Measurements from ENCODE around the gene IREB2.

Gene IREB2

DNA sequence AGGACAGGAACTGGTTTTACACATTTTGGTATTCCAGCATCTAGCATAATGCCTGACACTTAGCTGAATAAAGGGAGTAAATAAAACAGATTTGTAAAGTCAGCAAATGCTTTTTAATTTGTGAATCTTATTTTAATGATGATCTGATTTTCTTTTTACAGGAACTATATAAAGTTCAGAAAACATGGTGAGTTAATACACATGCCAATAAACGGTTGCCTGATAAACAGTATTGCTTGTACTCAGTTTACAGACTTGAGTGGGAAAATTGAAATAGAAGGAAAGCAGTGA is 103.7 kb downstream of the IREB2 start:
- no peak overlapping the region for H3K4ac ChIP-seq (ENCODE audit: low read depth in 1 of 2, low read length in 2 of 2)
- H3K14ac ChIP-seq (ENCODE audit: low read length in 2 of 2): no peak overlapping the region
- no peaks in the 10 kb centered on the region for H3K9me3 ChIP-seq (ENCODE audit: control insufficient read depth, low read length)
- no peak overlapping the region for H2BK120ac ChIP-seq (ENCODE audit: low read depth, low read length)
- H2BK12ac ChIP-seq (ENCODE audit: low read length in 2 of 2): no peak overlapping the region
- no peak overlapping the region for H3K18ac ChIP-seq (ENCODE audit: low read depth in 1 of 2, low read length in 2 of 2)
- H3K79me1 ChIP-seq (replicated peaks; ENCODE audit: low read length, poor library complexity, severe bottlenecking): peaks cover 13% of the 10 kb centered on the region
- peaks cover 12 to 49% of the 10 kb centered on the region in 2 experiments for H3K36me3 ChIP-seq (ENCODE audit: control insufficient read depth in 1 of 2, insufficient read depth in 2 of 2, low read depth in 1 of 2, low read length in 2 of 2)
- peaks cover 3% of the 10 kb centered on the region for H3K4me1 ChIP-seq (ENCODE audit: control insufficient read depth, insufficient read depth, low read depth, low read length)
- H3K27me3 ChIP-seq (ENCODE audit: control insufficient read depth in 1 of 2, insufficient read depth in 1 of 2, low read length in 2 of 2): no peaks in the 10 kb centered on the region
- DNase-seq: no peak
- no peak overlapping the region for H2BK5ac ChIP-seq (ENCODE audit: low read depth, low read length, poor library complexity, severe bottlenecking)
- H2AK5ac ChIP-seq (ENCODE audit: low read length, severe bottlenecking): no peak overlapping the region
- H3K27ac ChIP-seq (ENCODE audit: low read length, poor library complexity, severe bottlenecking): no peak overlapping the region
- WGBS: 100% methylated on average over 1 of the region's 1 CpG
- no peak overlapping the region for H3K23ac ChIP-seq (ENCODE audit: low read length in 2 of 2)
- no peak overlapping the region for H4K91ac ChIP-seq (ENCODE audit: low read length)
- peak overlapping the region in 1 of 2 experiments; percentile 97 for H3K4me3 ChIP-seq (ENCODE audit: insufficient read depth in 1 of 2, low read depth in 1 of 2, low read length in 2 of 2)
- H2AFZ ChIP-seq (ENCODE audit: low read depth, low read length): no peak overlapping the region
- H4K8ac ChIP-seq (ENCODE audit: low read length): no peak overlapping the region
- peak overlapping the region; percentile 96 for H3K4me2 ChIP-seq (ENCODE audit: low read length, poor library complexity, severe bottlenecking)
- H3K9ac ChIP-seq (ENCODE audit: low read length): peak overlapping the region; percentile 98
- no peak overlapping the region for H2BK15ac ChIP-seq (ENCODE audit: low read depth, poor library complexity, severe bottlenecking)

DNA sequence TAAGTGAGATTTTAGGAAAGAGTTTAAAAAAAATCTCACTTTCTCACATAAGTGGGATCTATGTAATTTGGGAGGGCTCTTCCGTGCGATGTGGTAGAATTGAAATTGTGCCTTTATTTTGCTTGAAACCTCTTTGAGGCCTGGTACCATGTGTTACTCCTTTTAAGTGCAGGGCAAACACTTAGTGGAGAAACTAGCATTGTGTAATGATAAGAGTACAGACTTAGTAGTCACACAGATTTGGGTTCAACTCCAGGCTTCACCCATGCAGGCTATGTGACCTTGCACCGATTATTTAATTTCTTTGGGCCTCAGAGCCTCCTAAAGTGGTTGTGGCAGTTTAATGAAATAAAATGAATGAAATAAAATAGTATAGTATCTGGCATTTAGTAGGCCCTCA is 104.6 kb downstream of the IREB2 start:
- Histone ChIP-seq H3K27me3 (ENCODE audit: control insufficient read depth in 1 of 2, insufficient read depth in 1 of 2, low read length in 2 of 2) (no peaks in the 10 kb centered on the region), H2BK12ac (ENCODE audit: low read length in 2 of 2) (no peak overlapping the region), H3K4ac (ENCODE audit: low read depth in 1 of 2, low read length in 2 of 2) (no peak overlapping the region), H3K9ac (ENCODE audit: low read length) (peak overlapping the region; percentile 98), H3K4me2 (ENCODE audit: low read length, poor library complexity, severe bottlenecking) (no peak overlapping the region), H2BK5ac (ENCODE audit: low read depth, low read length, poor library complexity, severe bottlenecking) (no peak overlapping the region), H3K9me3 (ENCODE audit: control insufficient read depth, low read length) (no peaks in the 10 kb centered on the region), H2BK120ac (ENCODE audit: low read depth, low read length) (no peak overlapping the region), H3K36me3 (ENCODE audit: control insufficient read depth in 1 of 2, insufficient read depth in 2 of 2, low read depth in 1 of 2, low read length in 2 of 2) (peaks cover 18 to 58% of the 10 kb centered on the region in 2 experiments), H2AFZ (ENCODE audit: low read depth, low read length) (no peak overlapping the region), H3K27ac (ENCODE audit: low read length, poor library complexity, severe bottlenecking) (no peak overlapping the region), H3K23ac (ENCODE audit: low read length in 2 of 2) (no peak overlapping the region), H3K4me3 (ENCODE audit: insufficient read depth in 1 of 2, low read depth in 1 of 2, low read length in 2 of 2) (peak overlapping the region in 1 of 2 experiments; percentile 97), H3K79me1 (replicated peaks; ENCODE audit: low read length, poor library complexity, severe bottlenecking) (peaks cover 13% of the 10 kb centered on the region), H3K14ac (ENCODE audit: low read length in 2 of 2) (no peak overlapping the region), H2AK5ac (ENCODE audit: low read length, severe bottlenecking) (no peak overlapping the region), H3K18ac (ENCODE audit: low read depth in 1 of 2, low read length in 2 of 2) (no peak overlapping the region), H4K8ac (ENCODE audit: low read length) (no peak overlapping the region), H4K91ac (ENCODE audit: low read length) (no peak overlapping the region), H3K4me1 (ENCODE audit: control insufficient read depth, insufficient read depth, low read depth, low read length) (peaks cover 3% of the 10 kb centered on the region), H2BK15ac (ENCODE audit: low read depth, poor library complexity, severe bottlenecking) (no peak overlapping the region)
- DNase-seq: no peak
- WGBS: over 99% methylated on average over 3 of the region's 3 CpGs

DNA sequence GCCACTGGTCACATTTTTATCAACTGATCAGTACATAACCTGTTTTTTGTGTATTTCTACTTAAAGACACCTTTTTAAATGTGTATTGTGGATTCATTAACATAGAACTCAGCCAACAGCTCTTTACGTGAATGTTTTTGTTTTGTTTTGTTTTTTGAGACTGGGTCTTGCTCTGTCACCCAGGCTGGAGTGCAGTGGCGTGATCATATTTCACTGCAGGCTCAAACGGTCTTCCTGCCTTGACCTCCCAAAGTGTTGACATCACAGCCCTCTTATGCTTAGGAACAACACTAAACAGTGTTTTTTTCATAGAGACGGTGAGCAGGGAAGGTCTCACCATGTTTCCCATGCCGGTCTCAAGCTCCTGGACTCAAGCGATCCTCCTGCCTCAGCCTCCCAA is 112.2 kb downstream of the IREB2 start:
- H2BK120ac ChIP-seq (ENCODE audit: low read depth, low read length): no peak overlapping the region
- H2BK15ac ChIP-seq (ENCODE audit: low read depth, poor library complexity, severe bottlenecking): no peak overlapping the region
- no peak overlapping the region for H2BK5ac ChIP-seq (ENCODE audit: low read depth, low read length, poor library complexity, severe bottlenecking)
- H3K14ac ChIP-seq (ENCODE audit: low read length in 2 of 2): no peak overlapping the region
- no peak overlapping the region for H2AFZ ChIP-seq (ENCODE audit: low read depth, low read length)
- H3K4me2 ChIP-seq (ENCODE audit: low read length, poor library complexity, severe bottlenecking): no peak overlapping the region
- H3K9ac ChIP-seq (ENCODE audit: low read length): no peak overlapping the region
- H3K4ac ChIP-seq (ENCODE audit: low read depth in 1 of 2, low read length in 2 of 2): no peak overlapping the region
- WGBS: 78% methylated on average over 6 of the region's 6 CpGs
- H4K91ac ChIP-seq (ENCODE audit: low read length): peak overlapping the region; percentile 59
- H3K4me3 ChIP-seq (ENCODE audit: insufficient read depth in 1 of 2, low read depth in 1 of 2, low read length in 2 of 2): no peak overlapping the region
- no peak overlapping the region for H4K8ac ChIP-seq (ENCODE audit: low read length)
- peaks cover 2% of the 10 kb centered on the region for H3K79me1 ChIP-seq (replicated peaks; ENCODE audit: low read length, poor library complexity, severe bottlenecking)
- peaks cover 27 to 60% of the 10 kb centered on the region in 2 experiments for H3K36me3 ChIP-seq (ENCODE audit: control insufficient read depth in 1 of 2, insufficient read depth in 2 of 2, low read depth in 1 of 2, low read length in 2 of 2)
- no peak overlapping the region for H3K23ac ChIP-seq (ENCODE audit: low read length in 2 of 2)
- DNase-seq: no peak
- H3K4me1 ChIP-seq (ENCODE audit: control insufficient read depth, insufficient read depth, low read depth, low read length): no peaks in the 10 kb centered on the region
- no peak overlapping the region for H3K18ac ChIP-seq (ENCODE audit: low read depth in 1 of 2, low read length in 2 of 2)
- no peak overlapping the region for H2BK12ac ChIP-seq (ENCODE audit: low read length in 2 of 2)
- H3K27ac ChIP-seq (ENCODE audit: low read length, poor library complexity, severe bottlenecking): no peak overlapping the region
- H3K9me3 ChIP-seq (ENCODE audit: control insufficient read depth, low read length): no peaks in the 10 kb centered on the region
- no peaks in the 10 kb centered on the region for H3K27me3 ChIP-seq (ENCODE audit: control insufficient read depth in 1 of 2, insufficient read depth in 1 of 2, low read length in 2 of 2)
- H2AK5ac ChIP-seq (ENCODE audit: low read length, severe bottlenecking): no peak overlapping the region

DNA sequence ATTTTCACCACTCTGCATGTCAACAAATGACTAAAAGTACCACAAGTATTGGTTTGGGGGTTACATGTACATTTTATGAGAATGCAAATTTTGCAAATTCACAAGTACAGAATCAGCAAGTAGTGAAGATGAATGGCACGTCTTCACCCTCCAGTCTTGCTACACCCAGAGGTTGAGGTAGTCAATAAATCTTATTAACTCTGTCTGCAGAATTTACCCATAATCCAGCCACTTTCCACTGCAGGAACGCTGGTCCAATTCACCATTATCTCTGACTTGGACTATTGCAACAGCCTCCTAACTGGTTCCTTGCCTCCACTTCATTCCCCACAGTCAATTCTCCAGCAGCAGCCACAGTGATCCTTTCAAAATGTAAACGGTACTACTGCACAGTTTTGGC is 112.8 kb downstream of the IREB2 start:
- H2BK15ac ChIP-seq (ENCODE audit: low read depth, poor library complexity, severe bottlenecking): no peak overlapping the region
- H2BK120ac ChIP-seq (ENCODE audit: low read depth, low read length): no peak overlapping the region
- peaks cover 27 to 54% of the 10 kb centered on the region in 2 experiments for H3K36me3 ChIP-seq (ENCODE audit: control insufficient read depth in 1 of 2, insufficient read depth in 2 of 2, low read depth in 1 of 2, low read length in 2 of 2)
- no peak overlapping the region for H3K27ac ChIP-seq (ENCODE audit: low read length, poor library complexity, severe bottlenecking)
- H3K4me2 ChIP-seq (ENCODE audit: low read length, poor library complexity, severe bottlenecking): no peak overlapping the region
- H2BK5ac ChIP-seq (ENCODE audit: low read depth, low read length, poor library complexity, severe bottlenecking): no peak overlapping the region
- no peak for DNase-seq
- H3K18ac ChIP-seq (ENCODE audit: low read depth in 1 of 2, low read length in 2 of 2): no peak overlapping the region
- H3K4ac ChIP-seq (ENCODE audit: low read depth in 1 of 2, low read length in 2 of 2): no peak overlapping the region
- no peak overlapping the region for H3K23ac ChIP-seq (ENCODE audit: low read length in 2 of 2)
- H2BK12ac ChIP-seq (ENCODE audit: low read length in 2 of 2): no peak overlapping the region
- H3K4me3 ChIP-seq (ENCODE audit: insufficient read depth in 1 of 2, low read depth in 1 of 2, low read length in 2 of 2): no peak overlapping the region
- H3K79me1 ChIP-seq (replicated peaks; ENCODE audit: low read length, poor library complexity, severe bottlenecking): peaks cover 2% of the 10 kb centered on the region
- 94% methylated on average over 3 of the region's 3 CpGs for WGBS
- H2AFZ ChIP-seq (ENCODE audit: low read depth, low read length): no peak overlapping the region
- H2AK5ac ChIP-seq (ENCODE audit: low read length, severe bottlenecking): no peak overlapping the region
- no peak overlapping the region for H3K14ac ChIP-seq (ENCODE audit: low read length in 2 of 2)
- no peak overlapping the region for H4K8ac ChIP-seq (ENCODE audit: low read length)
- no peaks in the 10 kb centered on the region for H3K4me1 ChIP-seq (ENCODE audit: control insufficient read depth, insufficient read depth, low read depth, low read length)
- no peak overlapping the region for H3K9ac ChIP-seq (ENCODE audit: low read length)
- H3K27me3 ChIP-seq (ENCODE audit: control insufficient read depth in 1 of 2, insufficient read depth in 1 of 2, low read length in 2 of 2): no peaks in the 10 kb centered on the region
- H4K91ac ChIP-seq (ENCODE audit: low read length): no peak overlapping the region
- H3K9me3 ChIP-seq (ENCODE audit: control insufficient read depth, low read length): no peaks in the 10 kb centered on the region
